GOT3 (cell line): ENCODE results near the gene RAPGEF5.

ENCODE experiments used
- DNase-seq: peaks from one replicate; lab custom pipeline; 2025; ENCODE audit warnings: mixed read lengths; lab: John Stamatoyannopoulos, UW

The RAPGEF5 gene

GRCh38 chr7:22152690-22153089 lies 204.3 kb downstream of the RAPGEF5 start:
- no peak for DNase-seq

- DNase-seq, result no peak
Measured at GRCh38 chr7:22151901-22152300, 205.1 kb downstream of the RAPGEF5 start.

DNA sequence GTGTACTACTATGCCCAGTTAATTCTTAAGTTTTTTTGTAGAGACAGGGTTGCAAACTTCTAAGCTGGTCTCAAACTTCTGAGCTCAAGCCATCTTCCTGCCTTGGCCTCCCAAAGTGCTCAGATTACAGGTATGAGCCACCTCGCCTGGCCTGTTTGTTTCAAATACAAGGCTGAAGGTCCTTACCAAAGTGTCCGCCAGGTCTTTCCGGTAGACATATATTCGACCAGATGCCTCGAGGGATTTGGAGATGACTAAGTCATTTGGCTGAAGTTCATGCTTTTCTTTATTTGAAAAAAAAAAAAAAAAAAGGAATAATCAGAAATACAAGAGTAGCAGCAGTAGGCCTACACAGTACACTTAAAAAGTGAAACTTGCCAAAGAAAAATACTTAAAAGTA lies 206.7 kb downstream of the RAPGEF5 start:
- no peak for DNase-seq

- DNase-seq, result no peak
Measured at GRCh38 chr7:22147868-22148267, 209.1 kb downstream of the RAPGEF5 start.

GRCh38 chr7:22146961-22147512 lies 209.9 kb downstream of the RAPGEF5 start:
- DNase-seq, result no peak

DNA sequence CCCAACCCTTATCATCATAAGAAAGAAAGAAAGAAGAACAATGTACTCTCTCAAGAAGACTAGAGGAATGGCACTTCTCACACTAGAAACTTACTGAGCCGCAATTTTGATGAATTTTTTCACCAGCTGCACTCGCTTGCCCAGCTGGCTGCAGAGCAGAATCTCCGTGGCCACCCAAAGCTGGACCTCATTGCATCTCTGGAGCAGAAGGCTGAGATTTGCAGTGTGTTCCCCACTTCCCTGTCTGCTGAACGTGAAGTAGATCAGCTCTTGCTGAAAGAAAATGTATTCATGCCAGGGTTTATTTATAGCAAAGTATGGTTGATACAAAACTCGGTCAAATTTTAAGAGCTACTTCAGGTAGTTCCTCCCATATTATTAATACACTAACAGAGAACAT lies 212.0 kb downstream of the RAPGEF5 start:
- no peak for DNase-seq

DNA sequence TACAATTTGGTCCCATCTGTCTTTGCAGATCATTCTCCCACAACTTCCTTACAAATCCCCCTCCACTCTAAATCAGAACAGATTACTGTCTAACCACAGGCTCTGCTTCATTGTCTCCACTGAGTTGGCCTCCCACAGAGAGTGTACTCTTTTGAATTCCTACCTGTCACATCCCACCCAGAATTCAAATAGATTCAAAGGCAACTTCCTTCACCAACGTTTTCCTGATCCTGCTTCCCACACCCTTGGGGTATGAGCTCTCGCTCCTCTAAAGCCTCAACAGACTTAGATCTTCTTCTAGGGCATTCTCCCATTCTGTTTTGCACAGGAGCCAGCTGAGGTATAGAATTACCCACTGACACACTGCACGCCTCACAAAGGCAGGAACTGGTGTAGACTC lies 213.5 kb downstream of the RAPGEF5 start:
- DNase-seq, result no peak

GRCh38 chr7:22142572-22142971 lies 214.4 kb downstream of the RAPGEF5 start:
- no peak for DNase-seq

DNA sequence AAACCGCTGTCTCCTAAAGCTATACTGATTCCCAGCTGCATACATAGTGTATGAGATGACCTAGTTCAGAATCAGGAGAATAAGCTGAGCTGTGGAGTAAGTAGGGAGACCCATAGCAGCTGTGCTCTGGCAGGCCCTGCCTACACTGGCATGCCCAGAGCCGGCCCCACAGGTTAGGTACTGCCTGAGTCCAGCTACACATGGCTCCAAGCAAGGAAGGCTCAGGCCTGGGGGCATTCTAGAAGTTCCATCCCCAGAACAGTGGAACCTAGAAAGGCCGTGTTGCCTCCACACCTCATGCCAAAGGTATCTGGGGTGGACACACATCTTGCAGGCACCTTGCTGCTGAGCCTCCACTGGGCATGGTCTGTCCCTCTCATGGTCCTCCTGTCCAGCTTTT lies 215.6 kb downstream of the RAPGEF5 start:
- DNase-seq, result no peak

DNA sequence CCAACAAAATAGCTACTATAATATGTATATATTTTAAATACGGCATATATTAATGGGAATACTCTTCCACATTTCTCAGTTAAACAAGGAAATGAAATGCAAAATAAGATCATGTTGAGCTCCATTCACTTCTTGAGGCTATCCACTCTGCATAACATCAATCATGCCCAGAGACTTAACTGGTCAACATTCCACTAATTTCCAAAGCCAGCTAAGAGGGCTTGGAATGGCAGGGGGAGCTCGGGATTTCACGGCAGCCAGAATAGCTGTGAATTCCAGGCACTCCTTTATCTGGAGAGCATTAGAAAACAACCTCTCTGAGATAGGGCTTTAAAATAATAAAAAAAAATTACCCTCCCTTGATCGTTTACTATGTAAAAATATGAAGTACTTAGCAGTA lies 216.4 kb downstream of the RAPGEF5 start:
- DNase-seq, result no peak

- no peak for DNase-seq
Measured at GRCh38 chr7:22138886-22139285, 218.1 kb downstream of the RAPGEF5 start.

DNA sequence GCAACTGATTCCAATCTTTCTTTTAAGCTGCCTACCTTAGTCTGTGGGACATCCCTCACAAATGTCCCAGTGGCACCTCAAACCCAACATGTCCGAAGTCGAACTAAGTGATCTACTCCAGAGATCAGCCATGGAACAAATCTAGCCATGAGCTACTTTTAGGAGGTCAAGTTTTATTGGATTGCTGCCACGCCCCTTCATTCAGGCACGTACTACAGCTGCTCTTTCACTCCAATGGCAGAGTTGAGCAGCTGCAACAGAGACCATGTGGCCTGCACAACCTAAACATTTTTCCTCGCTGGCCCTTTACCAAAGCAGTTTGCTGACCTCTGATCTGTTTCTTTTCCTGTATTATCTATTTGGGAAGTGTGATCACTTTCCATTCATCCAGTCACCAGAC lies 218.8 kb downstream of the RAPGEF5 start:
- DNase-seq, result no peak

- DNase-seq, result no peak
Measured at GRCh38 chr7:22137466-22137865, 219.5 kb downstream of the RAPGEF5 start.

DNA sequence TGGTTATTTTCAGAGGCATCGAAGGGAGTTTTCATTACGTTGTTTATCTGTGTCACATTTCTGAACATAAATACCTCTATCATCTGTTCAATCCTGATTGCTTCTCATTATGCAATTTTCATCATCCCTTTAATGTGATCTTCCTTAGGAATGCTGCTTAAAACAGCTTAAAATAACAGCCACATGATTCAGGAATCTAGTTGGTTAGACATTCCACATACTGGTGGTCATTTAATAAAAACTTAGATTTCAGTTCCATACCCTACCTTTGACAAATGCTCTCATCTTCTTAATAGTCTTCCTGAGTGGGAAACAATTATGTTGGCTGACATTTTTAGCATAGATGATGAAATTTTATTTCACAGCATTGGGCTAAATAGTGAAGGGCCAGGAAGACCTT lies 219.9 kb downstream of the RAPGEF5 start:
- no peak for DNase-seq

GRCh38 chr7:22129819-22130580 lies 227.0 kb downstream of the RAPGEF5 start:
- no peak for DNase-seq

DNA sequence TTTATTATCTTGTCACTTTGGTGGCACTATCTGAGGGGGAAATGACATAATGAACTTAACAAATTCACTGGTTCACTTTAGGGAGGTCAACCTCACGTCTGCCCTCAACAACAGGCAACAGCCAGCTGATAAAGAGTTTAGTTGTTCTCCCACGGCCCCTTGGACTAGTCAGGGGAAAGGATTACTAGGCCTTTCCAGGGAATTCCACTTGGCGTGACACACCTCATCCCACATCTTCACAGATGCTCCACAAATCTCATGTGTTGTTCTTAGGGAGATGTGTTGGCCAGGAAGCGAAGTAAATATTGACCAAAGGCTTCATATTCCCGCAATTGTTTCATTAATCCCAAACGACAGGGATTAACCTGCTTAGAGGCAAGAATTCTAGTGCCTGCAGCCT lies 227.8 kb downstream of the RAPGEF5 start:
- no peak for DNase-seq

- DNase-seq, result no peak
Measured at GRCh38 chr7:22128528-22128920, 228.4 kb downstream of the RAPGEF5 start.

GRCh38 chr7:22127835-22128527 lies 229.0 kb downstream of the RAPGEF5 start:
- no peak for DNase-seq

GRCh38 chr7:22125436-22125835 lies 231.5 kb downstream of the RAPGEF5 start:
- no peak for DNase-seq

GRCh38 chr7:22124941-22125340 lies 232.0 kb downstream of the RAPGEF5 start:
- no peak for DNase-seq

- DNase-seq, result no peak
Measured at GRCh38 chr7:22123139-22123538, 233.8 kb downstream of the RAPGEF5 start.

GRCh38 chr7:22121702-22122474 lies 235.1 kb downstream of the RAPGEF5 start:
- DNase-seq, result no peak
